HG03575 (cell line): ENCODE data around the gene TTC23.

Source experiments
- ATAC-seq: cut with Tn5 transposase; IDR thresholded peaks from one replicate; pipeline ENCODE4 v1.9.1; 2021; ENCODE audit not compliant: unreplicated experiment, insufficient number of reproducible peaks, low FRiP score; ENCODE audit errors: extremely low read depth

The TTC23 gene

DNA sequence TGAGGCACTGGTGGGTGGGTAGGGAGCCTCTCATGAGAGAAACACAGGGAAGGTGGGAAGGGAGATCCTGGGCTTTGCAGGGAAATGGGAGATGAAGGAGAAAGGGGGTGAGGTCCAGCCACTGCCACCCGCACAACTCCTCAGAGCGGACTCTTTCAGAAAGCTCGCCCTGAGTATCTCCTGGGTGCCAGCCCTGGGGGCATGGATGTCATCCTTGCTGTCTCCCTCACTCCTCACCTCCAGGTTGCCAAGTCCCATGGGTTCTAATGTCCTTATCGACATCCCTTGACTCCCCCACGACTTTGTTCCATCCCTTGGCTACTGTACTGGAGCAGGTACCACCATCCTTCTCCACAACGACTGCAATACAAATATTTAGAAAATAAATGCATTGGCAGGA is 103.6 kb downstream of the TTC23 start:
- ATAC-seq = no peak

DNA sequence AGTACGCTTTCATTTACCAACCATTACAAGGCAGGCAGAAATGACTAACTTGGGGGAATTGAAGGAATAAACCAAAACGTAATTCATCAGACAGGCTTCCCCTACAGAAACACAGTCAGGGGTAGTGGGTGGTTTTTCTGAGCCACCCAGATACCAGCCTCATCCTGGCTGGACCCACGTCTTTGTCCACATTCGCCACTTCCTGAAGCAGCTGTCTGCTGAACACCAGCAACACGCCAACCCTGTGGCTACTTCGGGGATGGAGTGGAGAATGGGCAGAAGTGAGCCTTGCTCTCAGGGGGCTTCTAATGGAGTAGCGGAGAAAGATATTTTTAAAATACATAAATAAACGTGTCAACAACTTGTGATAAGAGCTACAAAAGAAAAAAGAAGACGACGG is 104.4 kb downstream of the TTC23 start:
- ATAC-seq = no peak

DNA sequence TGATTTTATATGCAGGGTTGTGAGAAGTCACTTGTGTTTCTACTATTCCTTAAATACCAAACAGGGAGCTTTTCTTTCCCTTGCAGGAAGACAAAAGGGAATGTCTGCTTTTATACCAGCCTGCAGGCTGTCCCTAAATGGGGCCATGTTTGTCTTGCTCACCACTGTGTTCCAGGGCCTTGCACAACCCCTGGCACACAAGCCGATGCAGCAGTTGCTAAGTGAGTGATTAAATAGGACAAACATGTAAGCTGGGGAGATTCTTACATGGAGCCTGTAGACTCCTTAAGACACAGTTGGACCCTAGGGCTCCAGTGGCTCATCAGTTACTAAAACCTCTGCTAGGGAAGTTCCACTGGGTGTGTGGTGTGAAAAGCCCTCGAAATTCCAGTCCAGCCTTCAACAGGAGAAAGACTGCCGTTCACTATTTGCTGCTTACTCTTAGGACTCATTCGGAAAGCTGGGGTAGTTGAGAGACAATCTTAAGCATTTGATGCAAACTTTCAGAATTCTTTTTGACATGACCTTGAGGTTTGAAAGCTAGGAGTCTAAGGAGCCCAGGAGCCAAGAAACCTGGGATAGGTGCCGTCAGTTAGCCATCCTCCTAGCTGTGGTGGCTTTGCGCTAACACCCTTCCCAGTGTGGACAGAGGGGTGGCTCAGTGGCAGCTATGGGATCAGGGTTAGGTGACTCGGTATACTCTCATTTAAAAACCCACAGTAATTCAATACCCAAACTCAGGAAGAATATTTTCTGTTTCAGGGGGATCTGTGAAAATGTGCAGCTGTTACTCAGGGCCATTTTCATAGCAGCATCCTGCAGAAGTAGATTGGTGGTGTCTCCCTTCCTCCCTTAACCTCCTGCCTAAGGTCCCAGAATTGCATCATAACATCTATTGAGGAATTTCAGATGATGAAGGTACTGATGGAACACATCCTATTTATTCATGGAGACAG is 105.4 kb downstream of the TTC23 start:
- ATAC-seq = no peak

DNA sequence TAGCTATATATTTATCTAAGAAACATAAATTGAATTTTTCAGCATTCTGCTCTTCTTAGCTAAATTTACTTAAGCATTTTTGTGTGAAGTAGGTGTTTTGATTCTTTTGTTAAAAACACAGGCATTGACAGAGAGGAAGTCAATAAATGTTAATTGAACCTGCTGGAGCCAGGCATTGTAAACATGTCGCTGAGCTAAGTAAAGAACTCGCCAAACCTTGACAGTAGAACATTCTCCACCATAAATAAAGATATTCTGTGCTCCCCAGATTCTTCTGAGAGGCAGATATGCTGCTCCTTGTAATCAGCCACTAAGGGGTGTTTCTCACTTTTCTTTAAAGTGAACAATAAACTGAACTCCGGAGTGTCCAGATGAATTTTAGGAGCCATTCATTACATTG is 106.1 kb downstream of the TTC23 start:
- no peak for ATAC-seq

DNA sequence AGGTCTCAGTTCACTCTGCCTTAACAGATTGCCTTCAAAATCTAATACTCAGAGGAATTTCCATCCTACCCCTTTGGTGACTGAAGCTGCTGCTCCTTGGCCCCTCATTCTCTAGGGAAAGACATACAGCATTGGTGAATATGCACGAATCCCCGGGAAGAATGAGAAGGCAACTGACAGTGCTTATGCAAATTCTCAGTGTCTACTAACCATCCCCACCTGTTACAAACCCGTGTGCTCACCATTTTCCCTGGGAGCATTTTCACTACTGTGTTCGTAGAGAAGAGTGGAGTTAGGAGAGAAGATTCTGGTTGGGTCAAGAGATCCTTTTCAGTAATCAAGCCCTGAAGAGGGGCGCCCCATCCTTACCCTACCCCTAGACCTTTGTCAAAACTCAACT is 106.8 kb downstream of the TTC23 start:
- no peak for ATAC-seq

DNA sequence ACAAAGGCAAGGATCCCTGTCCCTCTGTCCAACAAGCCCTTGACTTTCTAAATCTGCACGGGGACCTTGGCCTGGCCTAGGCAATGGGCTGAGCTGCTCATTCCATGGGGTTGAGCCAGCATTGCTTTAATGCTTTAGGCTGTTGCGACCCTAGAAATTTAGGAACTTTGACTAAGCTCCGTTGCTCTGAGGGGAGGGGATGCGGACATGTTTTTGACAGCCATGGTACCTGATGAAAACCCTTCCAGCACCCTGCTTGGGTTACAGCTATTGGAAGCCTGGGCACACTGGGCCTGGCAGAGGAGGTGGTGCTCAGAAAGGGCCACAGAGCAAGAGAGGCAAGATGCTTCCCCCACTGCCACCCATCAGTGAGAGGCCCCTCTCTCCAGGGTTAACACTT is 107.4 kb downstream of the TTC23 start:
- ATAC-seq = no peak

DNA sequence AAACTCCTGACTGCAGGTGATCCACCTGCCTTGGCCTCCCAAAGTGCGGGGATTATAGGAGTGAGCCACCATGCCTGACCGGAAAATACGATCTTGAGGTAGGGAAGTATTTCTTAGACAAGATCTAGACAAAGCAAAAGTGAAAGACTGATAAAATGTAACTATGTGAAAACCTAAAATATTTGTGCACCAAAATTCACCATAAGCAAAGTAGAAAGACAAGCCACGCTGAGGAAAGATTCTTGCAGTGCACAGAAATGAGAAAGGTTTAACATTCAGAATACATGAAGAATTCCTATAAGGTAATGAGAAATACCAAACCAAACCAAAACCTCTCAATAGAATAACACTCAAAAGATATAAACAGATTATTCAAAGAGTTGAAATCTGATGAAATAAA is 108.8 kb downstream of the TTC23 start:
- no peak for ATAC-seq

DNA sequence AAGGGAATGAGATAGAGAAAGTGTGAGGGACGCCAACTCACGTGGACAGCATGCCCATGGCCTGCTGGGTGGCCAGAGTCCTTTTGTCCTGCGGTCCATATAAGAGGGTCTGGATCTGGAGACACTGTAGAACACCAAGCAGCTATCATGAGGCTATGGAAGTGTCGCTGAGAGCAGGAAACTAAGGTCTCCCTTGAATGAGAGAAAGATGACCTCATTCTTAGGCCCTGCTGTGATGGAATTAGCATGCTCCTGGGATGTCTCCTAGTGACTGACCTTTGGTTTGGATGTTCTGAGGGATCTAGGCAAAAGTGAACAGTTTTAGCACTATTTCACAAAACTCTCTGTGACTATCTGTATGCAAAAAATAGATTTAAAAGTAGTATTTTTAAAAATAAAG is 110.1 kb downstream of the TTC23 start:
- no peak for ATAC-seq

DNA sequence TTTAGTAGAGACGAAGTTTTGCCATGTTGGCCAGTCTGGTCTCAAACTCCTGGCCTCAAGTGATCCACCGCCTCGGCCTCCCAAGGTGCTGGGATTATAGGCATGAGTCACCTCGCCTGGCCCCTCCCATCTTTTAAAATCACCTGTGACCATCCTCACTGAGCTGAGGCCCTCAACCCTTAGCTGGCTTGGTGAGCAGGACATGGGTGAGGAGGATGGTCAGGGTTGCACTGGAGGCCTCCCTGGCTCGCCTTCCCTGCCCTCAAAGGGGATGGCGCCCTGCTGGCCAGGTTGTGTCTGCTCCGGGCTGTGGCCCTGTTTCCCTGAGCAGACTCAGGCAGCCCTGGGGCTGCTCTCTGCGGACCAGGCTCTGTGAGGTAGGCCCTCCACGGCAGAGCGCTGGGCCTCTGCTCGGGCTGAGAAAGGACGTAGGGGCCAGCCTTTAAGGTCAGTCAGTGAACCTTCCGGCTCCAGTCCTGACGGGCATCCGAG is 110.8 kb downstream of the TTC23 start:
- no peak for ATAC-seq

DNA sequence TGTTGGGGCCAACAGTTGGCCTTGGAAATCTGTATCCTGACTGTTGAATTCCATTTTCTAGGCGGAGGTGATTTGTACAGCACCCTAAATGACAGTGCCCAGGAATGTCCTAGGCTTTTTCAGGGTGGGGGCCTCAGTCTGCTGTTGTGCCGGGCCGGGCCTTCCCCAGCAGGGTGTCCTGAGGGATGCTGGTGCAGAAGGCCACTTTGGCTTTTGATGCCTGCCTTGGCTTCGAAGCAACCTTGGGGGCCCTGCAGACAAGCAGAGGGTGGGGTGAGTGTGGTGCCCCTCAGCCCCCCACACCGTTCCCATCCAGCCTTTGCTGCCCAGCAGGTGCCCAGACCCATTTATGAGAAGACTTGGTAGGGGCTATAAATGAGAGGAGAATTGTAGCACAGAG is 111.5 kb downstream of the TTC23 start:
- ATAC-seq = no peak

DNA sequence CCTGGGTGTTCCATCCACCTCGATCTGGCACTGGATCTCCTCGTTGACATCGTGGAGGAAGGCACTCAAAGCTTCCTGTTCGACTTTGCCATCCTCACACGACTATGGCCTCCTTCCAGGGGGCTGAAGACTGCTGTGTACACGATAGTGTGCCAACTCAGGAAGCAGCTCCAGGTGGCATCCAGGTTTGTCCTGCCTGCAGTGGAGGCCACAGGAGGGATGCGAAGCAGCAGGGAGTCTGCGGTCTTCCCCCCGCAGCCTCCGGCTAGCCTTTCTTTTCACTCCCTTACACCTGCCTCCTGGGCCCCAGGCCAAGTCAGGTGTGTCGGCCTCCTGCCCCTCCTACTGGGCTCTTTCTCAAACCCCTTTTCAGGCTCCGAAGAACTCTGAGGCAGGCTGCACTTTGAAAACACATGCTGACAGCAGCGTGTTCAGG is 112.3 kb downstream of the TTC23 start:
- no peak for ATAC-seq

DNA sequence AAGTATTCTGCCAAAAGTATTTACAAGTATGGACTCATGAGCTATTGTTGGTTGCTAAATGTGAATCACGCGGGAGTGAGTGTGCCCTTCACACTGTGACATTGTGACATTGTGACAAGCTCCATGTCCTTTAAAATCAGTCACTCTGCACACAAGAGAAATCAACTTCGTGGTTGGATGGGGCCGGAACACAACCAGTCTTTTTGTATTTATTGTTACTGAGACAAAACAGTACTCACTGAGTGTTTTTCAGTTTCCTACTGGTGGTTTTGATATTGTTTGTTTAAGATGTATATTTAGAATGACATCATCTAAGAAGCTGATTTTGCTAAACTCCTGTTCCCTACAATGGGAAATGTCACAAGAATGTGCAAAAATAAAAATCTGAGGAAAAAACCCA is 114.2 kb downstream of the TTC23 start:
- ATAC-seq = peak; percentile 88

DNA sequence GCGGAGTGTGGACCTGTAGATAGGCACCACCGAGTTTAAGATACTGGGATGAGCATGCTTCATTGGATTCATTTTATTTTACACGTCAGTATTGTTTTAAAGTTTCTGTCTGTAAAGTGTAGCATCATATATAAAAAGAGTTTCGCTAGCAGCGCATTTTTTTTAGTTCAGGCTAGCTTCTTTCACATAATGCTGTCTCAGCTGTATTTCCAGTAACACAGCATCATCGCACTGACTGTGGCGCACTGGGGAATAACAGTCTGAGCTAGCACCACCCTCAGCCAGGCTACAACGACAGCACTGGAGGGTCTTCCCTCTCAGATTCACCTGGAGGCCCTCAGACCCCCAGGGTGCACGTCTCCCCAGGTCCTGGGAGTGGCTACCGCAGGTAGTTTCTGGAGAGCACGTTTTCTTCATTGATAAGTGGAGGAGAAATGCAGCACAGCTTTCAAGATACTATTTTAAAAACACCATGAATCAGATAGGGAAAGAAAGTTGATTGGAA is 115.0 kb downstream of the TTC23 start:
- ATAC-seq = no peak

DNA sequence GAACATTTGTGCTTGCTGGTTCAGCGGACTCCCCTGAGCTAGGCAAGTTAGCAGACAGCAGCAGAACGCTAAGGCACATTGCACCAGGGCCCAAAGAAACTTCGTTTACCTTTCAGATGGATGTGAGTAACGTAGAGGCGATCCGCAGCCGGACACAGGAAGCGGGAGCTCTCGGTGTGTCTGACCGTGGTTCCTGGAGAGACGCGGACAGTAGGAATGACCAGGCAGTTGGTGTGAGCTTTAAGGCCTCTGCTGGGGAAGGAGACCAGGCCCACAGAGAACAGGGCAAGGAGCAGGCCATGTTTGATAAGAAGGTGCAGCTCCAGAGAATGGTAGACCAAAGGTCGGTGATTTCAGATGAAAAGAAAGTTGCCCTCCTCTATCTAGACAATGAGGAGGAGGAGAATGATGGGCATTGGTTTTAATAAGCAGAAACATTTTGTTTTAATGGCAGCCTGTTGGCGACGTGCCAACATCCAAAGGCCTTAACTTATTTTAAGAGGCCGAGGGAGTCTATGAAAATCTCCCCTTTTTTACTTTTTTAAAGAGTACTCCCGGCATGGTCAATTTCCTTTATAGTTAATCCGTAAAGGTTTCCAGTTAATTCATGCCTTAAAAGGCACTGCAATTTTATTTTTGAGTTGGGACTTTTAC is 116.6 kb downstream of the TTC23 start:
- no peak for ATAC-seq

DNA sequence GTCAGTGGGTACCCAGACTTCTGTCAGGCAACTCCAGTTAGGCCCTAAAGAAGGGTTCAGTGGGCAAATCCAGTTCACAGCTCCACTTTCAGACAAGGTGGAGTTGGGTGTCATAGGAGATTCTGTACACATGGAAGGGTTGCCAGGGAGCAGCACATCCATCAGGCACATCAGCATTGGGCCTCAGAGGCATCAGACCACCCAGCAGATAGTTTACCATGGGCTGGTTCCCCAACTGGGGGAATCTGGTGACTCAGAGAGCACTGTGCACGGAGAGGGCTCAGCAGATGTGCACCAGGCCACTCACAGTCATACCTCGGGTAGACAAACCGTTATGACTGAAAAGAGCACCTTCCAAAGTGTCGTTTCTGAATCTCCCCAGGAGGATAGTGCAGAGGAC is 117.3 kb downstream of the TTC23 start:
- ATAC-seq = no peak

DNA sequence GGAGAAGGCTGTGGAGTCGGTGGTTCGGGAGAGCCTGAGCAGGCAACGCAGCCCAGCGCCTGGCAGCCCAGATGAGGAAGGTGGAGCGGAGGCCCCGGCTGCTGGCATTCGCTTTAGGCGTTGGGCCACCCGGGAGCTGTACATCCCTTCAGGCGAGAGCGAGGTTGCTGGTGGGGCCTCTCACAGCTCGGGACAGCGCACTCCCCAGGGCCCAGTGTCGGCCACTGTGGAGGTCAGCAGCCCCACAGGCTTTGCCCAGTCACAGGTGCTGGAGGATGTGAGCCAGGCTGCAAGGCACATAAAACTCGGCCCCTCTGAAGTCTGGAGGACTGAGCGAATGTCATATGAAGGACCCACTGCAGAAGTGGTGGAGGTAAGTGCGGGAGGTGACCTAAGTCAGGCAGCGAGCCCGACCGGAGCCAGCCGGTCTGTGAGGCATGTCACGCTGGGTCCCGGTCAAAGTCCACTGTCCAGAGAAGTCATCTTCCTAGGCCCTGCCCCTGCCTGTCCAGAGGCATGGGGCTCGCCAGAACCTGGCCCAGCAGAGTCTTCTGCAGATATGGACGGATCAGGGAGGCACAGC is 117.8 kb downstream of the TTC23 start:
- no peak for ATAC-seq

DNA sequence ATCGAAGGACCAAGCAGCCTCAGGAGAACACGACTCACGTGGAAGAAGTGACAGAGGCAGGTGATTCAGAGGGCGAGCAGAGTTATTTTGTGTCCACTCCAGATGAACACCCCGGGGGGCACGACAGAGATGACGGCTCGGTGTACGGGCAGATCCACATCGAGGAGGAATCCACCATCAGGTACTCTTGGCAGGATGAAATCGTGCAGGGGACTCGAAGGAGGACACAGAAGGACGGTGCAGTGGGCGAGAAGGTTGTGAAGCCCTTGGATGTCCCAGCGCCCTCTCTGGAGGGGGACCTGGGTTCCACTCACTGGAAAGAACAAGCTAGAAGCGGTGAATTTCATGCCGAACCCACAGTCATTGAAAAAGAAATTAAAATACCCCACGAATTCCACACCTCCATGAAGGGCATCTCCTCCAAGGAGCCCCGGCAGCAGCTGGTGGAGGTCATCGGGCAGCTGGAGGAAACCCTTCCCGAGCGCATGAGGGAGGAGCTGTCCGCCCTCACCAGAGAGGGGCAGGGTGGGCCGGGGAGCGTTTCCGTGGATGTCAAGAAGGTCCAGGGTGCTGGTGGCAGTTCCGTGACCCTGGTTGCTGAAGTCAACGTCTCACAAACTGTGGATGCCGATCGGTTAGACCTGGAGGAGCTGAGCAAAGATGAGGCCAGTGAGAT is 118.5 kb downstream of the TTC23 start:
- ATAC-seq = no peak

DNA sequence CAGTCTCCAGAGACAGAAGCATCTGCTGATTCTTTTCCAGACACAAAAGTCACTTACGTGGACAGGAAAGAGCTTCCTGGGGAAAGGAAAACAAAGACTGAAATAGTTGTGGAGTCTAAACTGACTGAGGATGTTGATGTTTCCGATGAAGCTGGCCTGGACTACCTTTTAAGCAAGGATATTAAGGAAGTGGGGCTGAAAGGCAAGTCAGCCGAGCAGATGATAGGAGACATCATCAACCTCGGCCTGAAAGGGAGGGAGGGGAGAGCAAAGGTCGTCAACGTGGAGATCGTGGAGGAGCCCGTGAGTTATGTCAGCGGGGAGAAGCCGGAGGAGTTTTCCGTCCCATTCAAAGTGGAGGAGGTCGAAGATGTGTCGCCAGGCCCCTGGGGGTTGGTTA is 119.1 kb downstream of the TTC23 start:
- no peak for ATAC-seq

DNA sequence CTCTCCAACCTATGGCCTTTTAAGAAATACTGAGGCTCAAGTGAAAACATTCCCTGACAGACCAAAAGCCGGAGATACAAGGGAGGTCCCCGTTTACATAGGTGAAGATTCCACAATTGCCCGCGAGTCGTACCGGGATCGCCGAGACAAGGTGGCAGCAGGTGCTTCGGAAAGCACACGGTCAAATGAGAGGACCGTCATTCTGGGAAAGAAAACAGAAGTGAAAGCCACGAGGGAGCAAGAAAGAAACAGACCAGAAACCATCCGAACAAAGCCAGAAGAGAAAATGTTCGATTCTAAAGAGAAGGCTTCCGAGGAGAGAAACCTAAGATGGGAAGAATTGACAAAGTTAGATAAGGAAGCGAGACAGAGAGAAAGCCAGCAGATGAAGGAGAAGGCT is 119.7 kb downstream of the TTC23 start:
- no peak for ATAC-seq
